GM21526 (cell line): ENCODE data around the gene ATP13A4.
"Not testable (repeated sequence)": the region's sequence is repeated elsewhere in the genome, so short reads cannot be mapped to it uniquely, and the experiment has no call there.

Experiments
- ATAC-seq: cut with Tn5 transposase; IDR thresholded peaks from one replicate; pipeline ENCODE4 v1.9.1; 2021; ENCODE audit warnings: moderate library complexity; ENCODE audit not compliant: unreplicated experiment, low FRiP score

Gene ATP13A4

GRCh38 chr3:193560091-193560490 is 5.4 kb upstream of the ATP13A4 start:
- no peak for ATAC-seq

GRCh38 chr3:193559100-193559499 is 4.4 kb upstream of the ATP13A4 start:
- no peak for ATAC-seq

- no peak for ATAC-seq
Measured at GRCh38 chr3:193556841-193557240, 2.1 kb upstream of the ATP13A4 start.

- no peak for ATAC-seq
Measured at GRCh38 chr3:193553586-193553985, 1.1 kb downstream of the ATP13A4 start.

GRCh38 chr3:193552923-193553322 is 1.8 kb downstream of the ATP13A4 start:
- no peak for ATAC-seq

GRCh38 chr3:193548406-193548805 is 6.3 kb downstream of the ATP13A4 start:
- no peak for ATAC-seq

GRCh38 chr3:193546129-193546528 is 8.6 kb downstream of the ATP13A4 start:
- ATAC-seq = no peak

GRCh38 chr3:193545304-193545703 is 9.4 kb downstream of the ATP13A4 start:
- ATAC-seq = no peak

GRCh38 chr3:193544289-193544688 is 10.4 kb downstream of the ATP13A4 start:
- no peak for ATAC-seq

GRCh38 chr3:193530231-193531165 is 24.2 kb downstream of the ATP13A4 start:
- no peak for ATAC-seq

- ATAC-seq = not testable (repeated sequence)
Measured at GRCh38 chr3:193526085-193526484, 28.6 kb downstream of the ATP13A4 start.

GRCh38 chr3:193522473-193522872 is 32.2 kb downstream of the ATP13A4 start:
- ATAC-seq = no peak

GRCh38 chr3:193520738-193521137 is 34.0 kb downstream of the ATP13A4 start:
- no peak for ATAC-seq

- no peak for ATAC-seq
Measured at GRCh38 chr3:193515966-193516365, 38.7 kb downstream of the ATP13A4 start.

- ATAC-seq = no peak
Measured at GRCh38 chr3:193510154-193510553, 44.5 kb downstream of the ATP13A4 start.

- no peak for ATAC-seq
Measured at GRCh38 chr3:193509103-193509965, 45.4 kb downstream of the ATP13A4 start.

GRCh38 chr3:193508108-193508507 is 46.6 kb downstream of the ATP13A4 start:
- no peak for ATAC-seq

GRCh38 chr3:193507566-193507965 is 47.1 kb downstream of the ATP13A4 start:
- no peak for ATAC-seq

GRCh38 chr3:193506921-193507320 is 47.8 kb downstream of the ATP13A4 start:
- no peak for ATAC-seq

GRCh38 chr3:193502871-193503270 is 51.8 kb downstream of the ATP13A4 start:
- ATAC-seq = no peak

GRCh38 chr3:193499801-193500485 is 54.8 kb downstream of the ATP13A4 start:
- no peak for ATAC-seq
